Measurements from ENCODE around the gene CDHR1.

Gene CDHR1

GRCh38 chr10:84200537-84201243 is 6.4 kb downstream of the CDHR1 start:
- no peak for DNase-seq (ENCODE audit: low read depth, low spot score)
- no peak overlapping the region for H3K9ac ChIP-seq (ENCODE audit: insufficient read length, low read depth)
- H3K4me3 ChIP-seq (ENCODE audit: insufficient read length, low read depth) = no peak overlapping the region
- TF ChIP-seq ZNF274 (IDR thresholded peaks at IDR 0.05; ENCODE audit: low read depth, low read length) (no peak), SUZ12 (IDR thresholded peaks at IDR 0.05; ENCODE audit: extremely low read depth, insufficient read depth, insufficient read length) (no peak), YY1 (IDR thresholded peaks at IDR 0.05; ENCODE audit: insufficient read depth, insufficient read length) (no peak)
- no peaks in the 10 kb centered on the region for H3K36me3 ChIP-seq (ENCODE audit: insufficient read depth, insufficient read length, low read length)
- H3K27me3 ChIP-seq (ENCODE audit: insufficient read depth, insufficient read length) = no peaks in the 10 kb centered on the region
- H3K9me3 ChIP-seq (ENCODE audit: insufficient read depth, low read length) = no peaks in the 10 kb centered on the region
- peaks cover under 1% of the 10 kb centered on the region for H3K4me1 ChIP-seq (ENCODE audit: insufficient read depth, insufficient read length)

- no peak overlapping the region for H3K4me3 ChIP-seq (ENCODE audit: insufficient read length, low read depth)
- TF ChIP-seq ZNF274 (IDR thresholded peaks at IDR 0.05; ENCODE audit: low read depth, low read length) = no peak
- no peak for TF ChIP-seq SUZ12 (IDR thresholded peaks at IDR 0.05; ENCODE audit: extremely low read depth, insufficient read depth, insufficient read length)
- no peak for TF ChIP-seq YY1 (IDR thresholded peaks at IDR 0.05; ENCODE audit: insufficient read depth, insufficient read length)
- H3K27me3 ChIP-seq (ENCODE audit: insufficient read depth, insufficient read length) = no peaks in the 10 kb centered on the region
- no peak for DNase-seq (ENCODE audit: low read depth, low spot score)
- no peak overlapping the region for H3K9ac ChIP-seq (ENCODE audit: insufficient read length, low read depth)
- no peaks in the 10 kb centered on the region for H3K36me3 ChIP-seq (ENCODE audit: insufficient read depth, insufficient read length, low read length)
- H3K4me1 ChIP-seq (ENCODE audit: insufficient read depth, insufficient read length) = no peaks in the 10 kb centered on the region
- H3K9me3 ChIP-seq (ENCODE audit: insufficient read depth, low read length) = no peaks in the 10 kb centered on the region
Measured at GRCh38 chr10:84201244-84201606, 6.9 kb downstream of the CDHR1 start.

- TF ChIP-seq ZNF274 (IDR thresholded peaks at IDR 0.05; ENCODE audit: low read depth, low read length) = no peak
- TF ChIP-seq YY1 (IDR thresholded peaks at IDR 0.05; ENCODE audit: insufficient read depth, insufficient read length) = no peak
- TF ChIP-seq SUZ12 (IDR thresholded peaks at IDR 0.05; ENCODE audit: extremely low read depth, insufficient read depth, insufficient read length) = no peak
- DNase-seq (ENCODE audit: low read depth, low spot score) = no peak
- no peaks in the 10 kb centered on the region for H3K27me3 ChIP-seq (ENCODE audit: insufficient read depth, insufficient read length)
- H3K9ac ChIP-seq (ENCODE audit: insufficient read length, low read depth) = no peak overlapping the region
- no peaks in the 10 kb centered on the region for H3K4me1 ChIP-seq (ENCODE audit: insufficient read depth, insufficient read length)
- H3K9me3 ChIP-seq (ENCODE audit: insufficient read depth, low read length) = no peaks in the 10 kb centered on the region
- H3K36me3 ChIP-seq (ENCODE audit: insufficient read depth, insufficient read length, low read length) = no peaks in the 10 kb centered on the region
- no peak overlapping the region for H3K4me3 ChIP-seq (ENCODE audit: insufficient read length, low read depth)
Measured at GRCh38 chr10:84201682-84202081, 7.3 kb downstream of the CDHR1 start.

GRCh38 chr10:84202349-84202748 is 8.0 kb downstream of the CDHR1 start:
- TF ChIP-seq YY1 (IDR thresholded peaks at IDR 0.05; ENCODE audit: insufficient read depth, insufficient read length) (no peak), SUZ12 (IDR thresholded peaks at IDR 0.05; ENCODE audit: extremely low read depth, insufficient read depth, insufficient read length) (no peak), ZNF274 (IDR thresholded peaks at IDR 0.05; ENCODE audit: low read depth, low read length) (no peak)
- DNase-seq (ENCODE audit: low read depth, low spot score) = no peak

GRCh38 chr10:84204122-84204521 is 9.8 kb downstream of the CDHR1 start:
- no peak for TF ChIP-seq SUZ12 (IDR thresholded peaks at IDR 0.05; ENCODE audit: extremely low read depth, insufficient read depth, insufficient read length)
- no peak for TF ChIP-seq YY1 (IDR thresholded peaks at IDR 0.05; ENCODE audit: insufficient read depth, insufficient read length)
- TF ChIP-seq ZNF274 (IDR thresholded peaks at IDR 0.05; ENCODE audit: low read depth, low read length) = no peak
- H3K9ac ChIP-seq (ENCODE audit: insufficient read length, low read depth) = no peak overlapping the region
- no peak overlapping the region for H3K4me3 ChIP-seq (ENCODE audit: insufficient read length, low read depth)
- no peak for DNase-seq (ENCODE audit: low read depth, low spot score)
- no peaks in the 10 kb centered on the region for H3K27me3 ChIP-seq (ENCODE audit: insufficient read depth, insufficient read length)
- H3K9me3 ChIP-seq (ENCODE audit: insufficient read depth, low read length) = no peaks in the 10 kb centered on the region
- no peaks in the 10 kb centered on the region for H3K4me1 ChIP-seq (ENCODE audit: insufficient read depth, insufficient read length)
- no peaks in the 10 kb centered on the region for H3K36me3 ChIP-seq (ENCODE audit: insufficient read depth, insufficient read length, low read length)

More at GRCh38 chr10:84202349-84202748, 8.0 kb downstream of the CDHR1 start:
- Histone ChIP-seq H3K36me3 (ENCODE audit: insufficient read depth, insufficient read length, low read length) (no peaks in the 10 kb centered on the region), H3K4me3 (ENCODE audit: insufficient read length, low read depth) (no peak overlapping the region), H3K9me3 (ENCODE audit: insufficient read depth, low read length) (no peaks in the 10 kb centered on the region), H3K9ac (ENCODE audit: insufficient read length, low read depth) (no peak overlapping the region), H3K4me1 (ENCODE audit: insufficient read depth, insufficient read length) (no peaks in the 10 kb centered on the region), H3K27me3 (ENCODE audit: insufficient read depth, insufficient read length) (no peaks in the 10 kb centered on the region)

- H3K36me3 ChIP-seq (ENCODE audit: insufficient read depth, insufficient read length, low read length) = no peaks in the 10 kb centered on the region
- no peaks in the 10 kb centered on the region for H3K4me1 ChIP-seq (ENCODE audit: insufficient read depth, insufficient read length)
- H3K4me3 ChIP-seq (ENCODE audit: insufficient read length, low read depth) = no peak overlapping the region
- no peak for DNase-seq (ENCODE audit: low read depth, low spot score)
- H3K9ac ChIP-seq (ENCODE audit: insufficient read length, low read depth) = no peak overlapping the region
- TF ChIP-seq SUZ12 (IDR thresholded peaks at IDR 0.05; ENCODE audit: extremely low read depth, insufficient read depth, insufficient read length) (no peak), YY1 (IDR thresholded peaks at IDR 0.05; ENCODE audit: insufficient read depth, insufficient read length) (no peak), ZNF274 (IDR thresholded peaks at IDR 0.05; ENCODE audit: low read depth, low read length) (no peak)
- H3K9me3 ChIP-seq (ENCODE audit: insufficient read depth, low read length) = no peaks in the 10 kb centered on the region
- H3K27me3 ChIP-seq (ENCODE audit: insufficient read depth, insufficient read length) = no peaks in the 10 kb centered on the region
Measured at GRCh38 chr10:84204610-84205009, 10.3 kb downstream of the CDHR1 start.

GRCh38 chr10:84205049-84205852 is 10.9 kb downstream of the CDHR1 start:
- no peaks in the 10 kb centered on the region for H3K4me1 ChIP-seq (ENCODE audit: insufficient read depth, insufficient read length)
- DNase-seq (ENCODE audit: low read depth, low spot score) = peak; percentile 38
- no peaks in the 10 kb centered on the region for H3K36me3 ChIP-seq (ENCODE audit: insufficient read depth, insufficient read length, low read length)
- TF ChIP-seq YY1 (IDR thresholded peaks at IDR 0.05; ENCODE audit: insufficient read depth, insufficient read length) (no peak), ZNF274 (IDR thresholded peaks at IDR 0.05; ENCODE audit: low read depth, low read length) (no peak), SUZ12 (IDR thresholded peaks at IDR 0.05; ENCODE audit: extremely low read depth, insufficient read depth, insufficient read length) (no peak)
- no peaks in the 10 kb centered on the region for H3K9me3 ChIP-seq (ENCODE audit: insufficient read depth, low read length)
- H3K4me3 ChIP-seq (ENCODE audit: insufficient read length, low read depth) = no peak overlapping the region
- H3K9ac ChIP-seq (ENCODE audit: insufficient read length, low read depth) = no peak overlapping the region
- H3K27me3 ChIP-seq (ENCODE audit: insufficient read depth, insufficient read length) = no peaks in the 10 kb centered on the region

Data from NT2/D1 (cell line).